Measurements from ENCODE around the gene DONSON. TPM values are rescaled to one million over a fixed set of nuclear protein-coding genes. Genes with fewer than 3 reads are reported as not detected.

The DONSON gene
- total and polyA plus RNA-seq, 9 of the 15 experiments (the other 6 are each of a cell fraction or from before 2014, with no cell fraction given), result 26.7 to 124 (median 62.6) TPM

- H4K20me1 ChIP-seq (replicated peaks; ENCODE audit: control insufficient read depth, insufficient read depth, low read length), result no peaks in the 10 kb centered on the region
- H3K27me3 ChIP-seq (ENCODE audit: control insufficient read depth in 2 of 2, insufficient read depth in 2 of 2, low read length in 2 of 2), result no peaks in the 10 kb centered on the region
- ChIA-PET POLR2A (interaction anchor here (1.3 kb wide), 1 partner anchor 317 kb away, joined by 4 read pairs; no protein-coding TSS in a partner anchor), CTCF (ENCODE audit: low intra/inter-chr PET ratio) (no interaction called here)
- no peaks in the 10 kb centered on the region; the same call in 2 of the 3 replicates for H3K79me2 ChIP-seq (ENCODE audit: control insufficient read depth, insufficient read depth, low read length)
- H3K27ac ChIP-seq (ENCODE audit: extremely low read depth, low read depth, low read length), result no peak overlapping the region
- no peak overlapping the region for H3K4me2 ChIP-seq (ENCODE audit: insufficient read depth, low read length)
- FAIRE-seq (peak; percentile 51), ATAC-seq (no peak), DNase-seq (ENCODE audit: extremely low read depth in 1 of 4, low spot score in 3 of 4) (no peak)
- WGBS (ENCODE audit: insufficient coverage, low coverage, missing lambda C conversion rate), result 97% methylated on average over 2 of the region's 2 CpGs
- H3K9me3 ChIP-seq (replicated peaks; ENCODE audit: control insufficient read depth, insufficient read depth, low read depth, low read length), result no peaks in the 10 kb centered on the region
- intact Hi-C loops (cut with micrococcal nuclease), result no loop called here
- H3K36me3 ChIP-seq (ENCODE audit: control insufficient read depth, insufficient read depth, low read length), result peaks cover 92% of the 10 kb centered on the region
- no peaks in the 10 kb centered on the region; a peak in 1 of 5 replicates for H3K4me1 ChIP-seq (replicated peaks in 1 of 2; ENCODE audit: control insufficient read depth in 2 of 2, insufficient read depth in 2 of 2, low read length in 2 of 2)
- H3K9me1 ChIP-seq (ENCODE audit: control insufficient read depth, insufficient read depth, low read length), result no peaks in the 10 kb centered on the region
- no peak overlapping the region for H3K4me3 ChIP-seq
- no peak overlapping the region for H3K9ac ChIP-seq (ENCODE audit: insufficient read depth in 1 of 2, low read depth in 2 of 2, low read length in 2 of 2)
- in situ Hi-C loops (cut with MboI), result no loop called here
- H2AFZ ChIP-seq (ENCODE audit: low read depth, low read length), result no peak overlapping the region
- no TSS peak for BruUV-seq (replicated peaks)
- peak; percentile 35 for TF ChIP-seq POLR2A (conservative IDR thresholded peaks at IDR 0.05)
- TF ChIP-seq HLTF (IDR thresholded peaks at IDR 0.05), result no peak
- 0 out of 2 replicates have a peak, but pooled peaks have one; percentile 8 for TF ChIP-seq PML (IDR thresholded peaks at IDR 0.05; ENCODE audit: low read length)
- peak; percentile 64; the same call in 1 of the 2 replicates for TF ChIP-seq POLR2AphosphoS2 (IDR thresholded peaks at IDR 0.05; ENCODE audit: low read length)
- no peak for TF ChIP-seq PYGO2 (tag; IDR thresholded peaks at IDR 0.05)
- TF ChIP-seq POLR2H (tag; IDR thresholded peaks at IDR 0.05; ENCODE audit: low read depth), result no peak
- TF ChIP-seq E2F8 (IDR thresholded peaks at IDR 0.05; ENCODE audit: low read depth, partially characterized antibody), result no peak
- peak; percentile 5 for TF ChIP-seq POLR2B (IDR thresholded peaks at IDR 0.05; ENCODE audit: low read depth, partially characterized antibody)
- peak; percentile 29; the same call in 1 of the 2 replicates for TF ChIP-seq SUPT5H (IDR thresholded peaks at IDR 0.05)
Observed at GRCh38 chr21:33578214-33578613, 10.3 kb downstream of the DONSON start.
